GM18858 (cell line): ENCODE results near the gene MYL3.

ENCODE experiments used
- ATAC-seq: cut with Tn5 transposase; IDR thresholded peaks from one replicate; pipeline ENCODE4 v1.9.1; 2021; ENCODE audit not compliant: unreplicated experiment

MYL3 gene

GRCh38 chr3:46866032-46866595, 2.9 kb upstream of the MYL3 start:
- ATAC-seq, result no peak

GRCh38 chr3:46865546-46865945, 2.3 kb upstream of the MYL3 start:
- ATAC-seq, result no peak

GRCh38 chr3:46865031-46865507, 1.8 kb upstream of the MYL3 start:
- no peak for ATAC-seq

DNA sequence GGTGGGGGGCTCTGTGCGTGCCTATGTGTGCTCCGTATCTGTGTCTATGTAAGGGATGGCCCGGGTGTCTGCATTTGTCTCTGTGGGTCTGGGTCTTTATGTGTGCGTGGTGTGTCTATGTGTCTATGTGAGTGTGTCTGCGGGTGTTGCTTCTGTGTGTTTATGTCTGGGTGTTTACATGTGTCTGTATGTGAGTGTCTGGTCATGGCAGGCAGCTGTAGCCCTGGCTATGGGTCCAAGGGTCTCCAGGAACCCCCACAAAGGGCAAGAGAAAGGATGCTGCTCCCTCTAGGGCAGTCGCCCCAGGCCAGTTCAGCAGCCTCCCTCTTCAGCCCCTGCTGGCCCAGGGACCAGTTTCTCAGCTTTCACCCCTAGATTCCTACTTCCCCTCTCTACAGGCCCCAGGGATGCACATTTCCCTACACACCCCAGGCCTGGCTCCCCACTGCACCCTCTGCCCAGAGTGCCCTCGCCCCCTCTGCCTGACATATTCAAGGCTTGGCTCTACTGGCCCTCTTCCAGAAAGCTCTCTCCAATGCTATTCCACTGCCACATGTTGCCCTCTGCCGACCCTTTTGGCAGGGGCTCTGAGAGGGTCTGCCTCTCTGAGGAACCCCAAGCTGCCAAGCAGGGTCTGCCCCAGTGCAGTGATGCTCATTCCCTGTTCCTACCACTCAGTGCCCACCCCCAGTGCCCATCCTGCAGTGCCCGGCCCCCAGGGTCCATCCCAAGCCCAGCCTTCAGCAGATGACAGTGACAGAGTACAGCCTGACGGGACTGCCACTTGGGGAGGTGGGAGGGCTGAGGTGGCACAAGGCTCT, 1.0 kb upstream of the MYL3 start:
- no peak for ATAC-seq

GRCh38 chr3:46862369-46863025, 747 bp downstream of the MYL3 start:
- ATAC-seq, result no peak

DNA sequence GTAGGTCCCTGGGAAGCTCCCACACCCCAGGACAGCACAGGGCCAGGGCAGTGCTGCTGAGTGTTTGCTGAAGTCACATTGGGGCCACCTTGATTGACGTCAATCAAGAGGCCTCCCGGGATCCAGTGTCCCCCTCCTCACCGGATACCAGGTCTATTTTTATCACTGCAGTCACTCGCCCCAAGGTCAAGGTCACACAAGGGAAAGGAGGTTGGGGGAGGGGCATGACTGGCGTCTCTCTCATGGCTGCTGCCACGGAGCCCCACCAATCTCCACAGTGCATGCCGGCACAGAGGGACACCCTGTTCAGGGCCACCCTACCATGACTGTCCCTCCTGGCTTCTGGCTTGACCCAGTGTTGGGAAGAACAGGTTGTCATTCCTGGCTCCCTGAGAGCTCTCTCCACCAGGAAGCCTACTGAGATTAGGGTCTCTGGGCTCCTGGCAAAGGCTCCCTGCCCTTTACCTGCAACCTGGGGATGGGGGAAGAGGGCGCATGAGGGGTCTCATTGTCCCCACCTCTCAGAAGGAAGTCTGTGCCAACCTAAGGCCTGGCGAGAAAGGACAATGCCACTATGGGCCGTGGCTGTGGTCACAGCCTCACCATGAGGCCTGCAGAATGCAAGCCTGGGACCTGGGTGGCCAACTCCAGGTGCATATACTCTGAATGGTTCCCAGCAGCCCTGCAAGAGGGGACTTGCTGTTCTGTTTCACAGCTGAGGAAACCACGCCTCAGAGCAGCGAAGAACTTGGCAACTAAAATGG, 1.5 kb downstream of the MYL3 start:
- no peak for ATAC-seq

- ATAC-seq, result no peak
Observed at GRCh38 chr3:46860810-46861604, 2.2 kb downstream of the MYL3 start.

- no peak for ATAC-seq
Observed at GRCh38 chr3:46860017-46860809, 3.0 kb downstream of the MYL3 start.

GRCh38 chr3:46859001-46859710, 4.1 kb downstream of the MYL3 start:
- ATAC-seq, result no peak

DNA sequence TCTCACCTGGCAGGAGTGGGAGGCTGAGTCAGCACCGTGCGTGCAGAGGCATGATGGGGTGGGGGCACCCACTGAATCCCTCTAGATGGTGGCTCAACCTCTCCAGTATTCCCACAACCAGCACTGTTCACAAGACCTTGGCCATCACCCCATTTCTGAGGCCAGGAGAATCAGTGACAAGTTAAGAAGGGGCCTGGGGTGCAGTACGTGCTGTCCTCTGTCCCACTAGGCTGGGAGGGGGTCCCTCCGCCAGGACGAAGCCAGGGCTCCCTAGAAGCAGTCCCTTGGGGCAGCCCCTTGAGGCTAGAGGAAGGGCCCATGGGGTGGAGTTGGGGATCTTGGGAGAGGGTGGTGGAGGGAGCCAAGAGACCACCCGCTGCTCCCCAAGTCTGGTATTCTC, 4.8 kb downstream of the MYL3 start:
- no peak for ATAC-seq

- no peak for ATAC-seq
Observed at GRCh38 chr3:46857485-46858341, 5.5 kb downstream of the MYL3 start.

GRCh38 chr3:46856576-46857471, 6.4 kb downstream of the MYL3 start:
- ATAC-seq, result no peak

DNA sequence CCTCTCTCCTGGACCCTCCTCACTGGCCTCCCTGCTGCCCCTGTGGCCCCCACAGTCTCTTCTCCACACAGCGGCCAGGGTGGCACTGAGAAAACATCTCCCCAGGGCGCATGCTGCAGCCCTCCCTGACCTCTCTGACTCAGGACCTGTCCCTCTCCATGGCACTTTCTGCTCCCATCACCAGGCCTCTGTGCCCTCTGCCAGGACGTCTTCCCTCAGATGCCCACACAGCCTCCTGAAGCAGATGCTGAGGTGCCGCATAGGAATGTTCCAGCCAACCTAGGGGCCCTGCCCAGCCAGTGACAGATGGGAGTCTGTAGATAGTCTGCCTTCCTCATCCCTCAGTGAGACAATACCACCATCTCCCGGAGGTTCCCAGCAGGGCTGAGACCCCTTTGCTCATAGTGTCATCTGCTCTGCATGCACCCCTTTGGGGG, 8.7 kb downstream of the MYL3 start:
- ATAC-seq, result no peak

DNA sequence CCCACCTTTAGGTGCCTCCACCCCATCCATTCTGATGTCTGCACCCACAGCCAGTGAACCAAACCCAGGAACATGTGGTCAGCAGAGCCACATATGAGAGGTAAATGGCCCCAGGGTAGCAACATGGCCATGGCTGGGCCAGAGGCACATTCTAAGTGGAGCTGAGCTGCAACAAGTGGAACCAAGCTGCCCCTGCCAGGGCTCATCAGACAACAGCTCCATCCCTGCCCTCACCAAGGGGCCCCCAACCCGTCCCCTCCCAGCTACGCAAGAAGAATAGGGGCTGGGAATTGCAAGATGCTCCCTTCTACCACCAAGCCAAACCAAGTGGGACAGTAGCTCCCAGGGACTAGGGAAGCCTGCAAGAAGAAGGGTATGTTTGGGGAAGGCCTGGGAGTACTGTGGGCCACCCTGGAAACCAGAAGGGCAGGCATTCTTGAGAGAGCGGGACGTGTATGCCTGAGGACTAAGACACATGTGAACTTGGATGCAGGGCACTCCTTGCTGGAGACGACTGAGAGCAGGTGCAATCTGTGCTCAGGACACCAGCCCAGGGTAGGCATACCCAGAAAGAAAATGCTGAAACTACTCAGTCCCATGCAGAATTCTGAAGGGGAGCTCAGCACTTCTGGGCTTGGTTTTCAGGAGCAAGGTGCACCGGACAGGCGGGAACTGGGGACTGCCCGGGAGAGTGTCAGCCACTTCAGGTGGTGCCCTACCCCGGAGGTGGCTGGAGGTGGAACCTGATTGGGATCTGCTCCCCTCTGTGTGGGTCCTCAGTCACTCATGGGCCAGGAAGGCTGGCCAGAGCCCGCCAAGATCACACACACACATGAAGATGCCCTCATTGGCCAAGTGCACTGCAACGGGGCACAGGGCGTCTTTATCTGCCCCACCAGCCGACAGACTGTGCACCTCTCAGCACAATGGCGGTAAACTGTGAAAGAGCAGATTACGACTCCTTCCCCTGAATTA, 9.5 kb downstream of the MYL3 start:
- ATAC-seq, result no peak

GRCh38 chr3:46852839-46853355, 10.3 kb downstream of the MYL3 start:
- no peak for ATAC-seq

DNA sequence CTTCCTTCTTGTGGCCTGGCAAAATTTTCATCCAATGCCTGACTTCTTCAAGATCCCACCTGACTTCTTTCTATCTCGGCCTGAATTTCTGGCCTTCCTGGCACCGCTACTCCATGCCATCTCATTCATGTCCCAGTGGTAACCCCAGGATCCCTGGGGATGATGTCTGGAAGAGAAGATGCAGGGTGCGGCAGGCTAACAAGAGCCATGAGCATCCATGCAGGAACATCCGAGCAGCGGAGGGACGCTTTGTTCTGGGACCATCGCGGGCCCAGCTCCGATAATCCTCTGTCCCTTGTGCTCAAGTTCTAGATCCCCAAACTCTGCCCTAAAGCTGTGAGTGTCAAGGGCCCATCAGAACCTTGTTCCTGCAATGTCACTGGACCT, 10.9 kb downstream of the MYL3 start:
- ATAC-seq, result no peak
